Measurements from ENCODE around the gene SPEG. TPM values are rescaled to one million over a fixed set of nuclear protein-coding genes. Genes with fewer than 3 reads are reported as not detected.
A peak's percentile ranks its signal among the peaks of the same experiment; 100 is the strongest.

The SPEG gene
- total and polyA plus RNA-seq, 2 of the 13 experiments (the other 11 are each of a cell fraction or from before 2014, with no cell fraction given): 0.18 to 0.24 TPM

- 0 out of 2 replicates have a peak, but pooled peaks have one; percentile 7 for TF ChIP-seq ZBTB10 (CRISPR knock-in tag; IDR thresholded peaks at IDR 0.05; ENCODE audit: borderline replicate concordance)
- TF ChIP-seq ZBTB14 (CRISPR knock-in tag; IDR thresholded peaks at IDR 0.05): no peak
- no peak for TF ChIP-seq PREB (CRISPR knock-in tag; IDR thresholded peaks at IDR 0.05)
- TF ChIP-seq ZNF878 (CRISPR knock-in tag; IDR thresholded peaks at IDR 0.05): no peak
- TF ChIP-seq FOXP4 (CRISPR knock-in tag; IDR thresholded peaks at IDR 0.05): peak; percentile 26; the same call in 1 of the 2 replicates
- peak; percentile 27 for TF ChIP-seq GATAD2A (CRISPR knock-in tag; IDR thresholded peaks at IDR 0.05)
- TF ChIP-seq SOX6 (IDR thresholded peaks at IDR 0.05): no peak
- TF ChIP-seq SOX6 (CRISPR knock-in tag; IDR thresholded peaks at IDR 0.05): no peak
- no peak for TF ChIP-seq ZNF737 (CRISPR knock-in tag; IDR thresholded peaks at IDR 0.05; ENCODE audit: borderline replicate concordance)
- no peak for TF ChIP-seq ZNF558 (CRISPR knock-in tag; IDR thresholded peaks at IDR 0.05; ENCODE audit: borderline replicate concordance)
- no peak for TF ChIP-seq ZNF775 (CRISPR knock-in tag; IDR thresholded peaks at IDR 0.05; ENCODE audit: borderline replicate concordance)
- peak; percentile 70; the same call in 1 of the 2 replicates for TF ChIP-seq ZNF563 (CRISPR knock-in tag; IDR thresholded peaks at IDR 0.05)
- TF ChIP-seq ZHX2 (IDR thresholded peaks at IDR 0.05; ENCODE audit: low read depth): no peak
- TF ChIP-seq ZHX2 (CRISPR knock-in tag; IDR thresholded peaks at IDR 0.05; ENCODE audit: borderline replicate concordance): no peak
- TF ChIP-seq RAD51 (IDR thresholded peaks at IDR 0.05; ENCODE audit: borderline replicate concordance): no peak
- TF ChIP-seq ZNF83 (CRISPR knock-in tag; IDR thresholded peaks at IDR 0.05; ENCODE audit: borderline replicate concordance): peak; percentile 75; the same call in 1 of the 2 replicates
Measured at GRCh38 chr2:219497495-219498279, 63.0 kb downstream of the SPEG start (continued).
